ENCODE results near the gene ZDHHC11B. TPM values are rescaled to one million over a fixed set of nuclear protein-coding genes. Genes with fewer than 3 reads are reported as not detected.
"Not testable (repeated sequence)": the region's sequence is repeated elsewhere in the genome, so short reads cannot be mapped to it uniquely, and the experiment has no call there.

The ZDHHC11B gene
- total RNA-seq, 2 donors from 2014 or later: 15.4 to 32.5 TPM

- DNase-seq: peak; percentile 94
- intact Hi-C loops (cut with DNase I): no loop called here
- ATAC-seq: peak; percentile 67 to 80
Observed at GRCh38 chr5:759111-759751, 25.3 kb downstream of the ZDHHC11B start.

- ATAC-seq (peak in 1 of 2 donors; percentile 0), DNase-seq (no peak)
- intact Hi-C loops (cut with DNase I): no loop called here
Observed at GRCh38 chr5:758698-759053, 25.9 kb downstream of the ZDHHC11B start.

DNA sequence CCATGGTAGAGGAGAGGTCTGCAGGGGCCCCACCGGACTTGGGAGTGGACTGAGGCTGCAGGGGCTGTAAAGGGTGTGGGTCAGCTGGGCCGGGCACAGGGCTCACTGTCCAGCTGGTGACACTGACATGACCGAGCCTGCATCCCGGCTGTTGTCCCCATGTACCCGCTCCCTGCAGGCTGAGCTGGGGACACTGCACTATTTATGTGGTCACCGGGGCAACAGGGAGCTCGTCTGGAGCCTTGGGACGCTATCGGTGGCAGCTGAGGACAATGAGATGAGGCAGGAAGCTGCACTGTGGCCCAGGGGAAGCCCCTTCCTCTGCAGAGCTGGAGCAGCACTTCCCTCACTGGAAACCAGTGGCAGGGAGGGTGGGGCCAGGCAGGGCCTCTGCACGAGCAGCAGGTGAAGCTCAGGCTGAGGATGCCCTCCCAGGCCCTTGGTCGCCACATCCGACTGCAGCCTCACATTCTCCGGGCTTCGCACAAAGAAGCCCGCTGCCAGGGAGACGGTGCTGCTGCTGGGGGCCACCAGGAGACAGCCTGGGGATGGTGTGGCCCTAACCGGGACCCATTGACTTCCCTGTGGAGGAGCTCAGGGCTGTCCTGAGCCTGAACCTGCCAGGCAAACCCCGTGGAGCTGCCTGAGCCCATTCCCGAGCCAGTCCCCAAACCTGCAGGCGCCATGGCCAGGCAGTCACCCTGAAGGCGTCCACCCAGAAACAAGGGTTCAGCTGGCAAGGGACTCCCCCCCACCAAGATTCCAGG lies 26.4 kb downstream of the ZDHHC11B start:
- ATAC-seq (peak; percentile 51 to 65), DNase-seq (peak; percentile 90)
- intact Hi-C loops (cut with DNase I): loop anchor here in 1 of 2 donors (2.0 kb wide), 1 partner anchor 65 kb away; the partner anchor contains the start of gene TPPP

DNA sequence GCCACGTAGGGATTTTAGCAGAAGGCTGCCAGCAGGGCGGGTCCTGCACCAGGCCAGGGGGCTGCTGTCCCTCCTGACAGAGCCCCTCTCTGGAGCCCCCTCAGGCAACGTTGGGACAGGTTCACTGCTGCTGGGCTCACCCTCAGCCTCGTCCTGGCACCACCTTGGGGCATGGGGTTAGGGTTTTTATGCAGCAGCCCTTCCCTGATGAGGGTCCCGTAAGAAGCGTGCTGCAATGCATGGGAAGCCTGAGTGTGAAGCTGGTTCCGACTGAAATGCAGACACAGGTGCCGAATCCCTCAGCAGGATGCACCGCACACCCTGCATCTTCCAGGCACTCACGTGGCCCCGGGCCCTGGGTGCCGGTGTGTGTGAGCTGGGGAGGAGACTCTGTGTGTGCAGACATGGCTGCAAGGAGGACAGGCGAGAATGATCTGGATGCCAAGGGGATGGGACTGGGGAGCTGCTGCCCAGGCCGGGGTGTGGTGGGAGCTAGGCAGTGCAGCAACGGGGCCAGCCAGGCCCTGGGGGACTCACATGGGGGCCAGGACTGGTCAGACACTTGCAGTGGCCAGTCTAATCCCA lies 27.1 kb downstream of the ZDHHC11B start:
- peak; percentile 1 to 2 for ATAC-seq
- peak; percentile 56 for DNase-seq
- intact Hi-C loops (cut with DNase I): loop anchor here in 1 of 2 donors (2.0 kb wide), 1 partner anchor 65 kb away; the partner anchor contains the start of gene TPPP

GRCh38 chr5:756865-757345 lies 27.6 kb downstream of the ZDHHC11B start:
- DNase-seq: peak; percentile 89
- intact Hi-C loops (cut with DNase I): loop anchor here in 1 of 2 donors (2.0 kb wide), 1 partner anchor 64 kb away; the partner anchor contains the start of gene TPPP
- ATAC-seq: peak; percentile 45 to 77

DNA sequence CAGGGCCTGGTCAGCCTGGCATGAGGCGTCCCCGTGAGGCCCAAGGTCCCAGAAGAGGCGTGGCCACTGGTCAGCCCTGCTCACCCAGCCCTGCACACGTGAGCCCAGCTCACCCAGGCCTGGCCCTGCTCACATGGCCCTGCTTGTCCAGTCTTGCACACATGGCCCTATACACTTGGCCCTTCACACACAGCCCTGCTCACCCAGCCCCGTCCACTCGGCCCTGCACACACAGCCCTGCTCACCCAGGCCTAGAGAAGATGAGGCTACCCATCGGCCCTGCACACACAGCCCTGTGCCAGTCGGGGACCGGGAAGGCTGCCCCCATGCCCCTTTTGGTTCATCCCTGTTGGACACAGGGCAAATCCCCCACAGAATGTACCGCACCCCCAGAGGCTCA lies 28.4 kb downstream of the ZDHHC11B start:
- ATAC-seq: no peak
- intact Hi-C loops (cut with DNase I): loop anchor here in 1 of 2 donors (2.0 kb wide), 1 partner anchor 63 kb away; the partner anchor contains the start of gene TPPP

DNA sequence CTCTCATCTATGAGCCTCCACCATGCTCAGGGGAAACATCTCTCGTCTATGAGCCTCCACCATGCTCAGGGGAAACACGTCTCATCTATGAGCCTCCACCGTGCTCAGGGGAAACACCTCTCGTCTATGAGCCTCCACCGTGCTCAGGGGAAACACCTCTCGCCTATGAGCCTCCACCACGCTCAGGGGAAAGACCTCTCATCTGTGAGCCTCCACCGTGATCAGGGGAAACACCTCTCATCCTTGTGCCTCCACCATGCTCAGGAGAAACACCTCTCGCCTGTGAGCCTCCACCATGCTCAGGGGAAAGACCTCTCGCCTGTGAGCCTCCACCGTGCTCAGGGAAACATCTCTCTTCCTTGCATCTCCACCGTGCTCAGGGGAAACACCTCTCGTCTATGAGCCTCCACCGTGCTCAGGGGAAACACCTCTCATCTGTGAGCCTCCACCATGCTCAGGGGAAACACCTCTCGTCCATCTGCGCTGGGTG lies 30.3 kb downstream of the ZDHHC11B start:
- DNase-seq; ATAC-seq; intact Hi-C loops (cut with DNase I): not testable (repeated sequence)

More for the DNA sequence above, 28.4 kb downstream of the ZDHHC11B start:
- peak; percentile 62 for DNase-seq

DNA sequence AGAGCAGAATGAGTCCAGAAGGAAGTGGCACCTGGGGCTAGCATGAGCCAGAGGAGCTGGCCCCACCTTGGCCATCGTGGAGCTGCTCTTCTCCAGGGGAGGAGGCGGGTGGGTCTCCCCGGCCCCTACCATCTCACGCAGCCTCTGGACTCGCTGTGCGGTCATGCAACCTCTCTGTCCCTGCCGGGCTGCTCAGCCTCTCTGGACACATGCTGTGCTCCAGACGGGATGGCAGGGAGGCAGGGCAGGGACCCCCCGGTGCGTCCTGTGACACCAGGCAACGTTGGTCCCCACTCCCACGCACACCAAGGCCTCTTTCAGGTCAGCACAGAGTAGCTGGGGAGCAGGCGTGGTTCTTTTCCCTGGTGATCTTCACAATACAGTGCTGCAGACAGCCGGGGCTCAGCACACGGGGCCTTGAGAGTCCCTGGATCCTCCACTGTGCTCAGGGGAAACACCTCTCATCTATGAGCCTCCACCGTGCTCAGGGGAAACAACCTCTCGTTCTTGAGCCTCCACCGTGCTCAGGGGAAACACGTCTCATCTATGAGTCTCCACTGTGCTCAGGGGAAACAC lies 30.9 kb downstream of the ZDHHC11B start:
- ATAC-seq; intact Hi-C loops (cut with DNase I); DNase-seq: not testable (repeated sequence)

- ATAC-seq; intact Hi-C loops (cut with DNase I); DNase-seq: not testable (repeated sequence)
Observed at GRCh38 chr5:752532-753115, 31.9 kb downstream of the ZDHHC11B start.

DNA sequence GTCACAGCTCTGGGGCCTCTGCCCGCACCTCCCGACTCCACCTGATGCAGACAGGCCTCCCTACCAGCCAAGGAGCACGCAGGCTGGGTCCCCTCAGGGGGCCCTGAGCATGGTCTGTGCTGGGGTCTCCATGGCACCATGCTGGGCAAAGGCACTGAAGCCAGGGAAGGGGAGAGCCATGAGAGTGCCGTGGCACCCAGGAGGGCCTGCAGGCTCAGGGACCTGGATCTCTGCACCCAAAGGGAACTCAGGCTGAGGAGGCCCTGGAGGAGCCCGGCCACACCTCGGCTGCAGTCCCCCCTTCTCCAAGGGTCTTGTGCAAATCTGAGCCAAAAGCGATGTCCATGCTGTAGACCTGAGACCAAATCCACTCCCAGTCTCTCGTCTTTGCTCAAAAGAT lies 32.5 kb downstream of the ZDHHC11B start:
- intact Hi-C loops (cut with DNase I); DNase-seq; ATAC-seq: not testable (repeated sequence)

DNA sequence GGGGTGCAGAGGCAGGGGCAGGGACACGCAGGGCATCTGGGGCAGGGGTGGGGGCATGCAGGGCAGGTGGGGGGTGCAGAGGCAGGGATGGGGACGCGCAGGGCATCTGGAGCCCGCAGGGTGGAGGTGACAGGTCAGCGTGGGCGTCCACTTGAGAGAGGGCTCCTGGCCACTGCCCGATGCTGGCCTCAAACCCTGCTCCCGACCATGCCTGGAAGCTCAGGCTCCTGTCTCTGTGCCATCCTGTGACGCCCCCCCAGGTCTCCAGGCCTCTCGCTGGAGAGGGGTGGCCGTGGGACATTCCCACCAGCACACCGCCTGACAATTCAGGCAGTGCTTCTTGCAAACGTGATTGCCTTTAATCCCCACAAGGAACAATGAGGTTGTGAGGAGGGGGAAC lies 33.0 kb downstream of the ZDHHC11B start:
- DNase-seq (no peak), ATAC-seq (no peak)
- intact Hi-C loops (cut with DNase I): no loop called here

DNA sequence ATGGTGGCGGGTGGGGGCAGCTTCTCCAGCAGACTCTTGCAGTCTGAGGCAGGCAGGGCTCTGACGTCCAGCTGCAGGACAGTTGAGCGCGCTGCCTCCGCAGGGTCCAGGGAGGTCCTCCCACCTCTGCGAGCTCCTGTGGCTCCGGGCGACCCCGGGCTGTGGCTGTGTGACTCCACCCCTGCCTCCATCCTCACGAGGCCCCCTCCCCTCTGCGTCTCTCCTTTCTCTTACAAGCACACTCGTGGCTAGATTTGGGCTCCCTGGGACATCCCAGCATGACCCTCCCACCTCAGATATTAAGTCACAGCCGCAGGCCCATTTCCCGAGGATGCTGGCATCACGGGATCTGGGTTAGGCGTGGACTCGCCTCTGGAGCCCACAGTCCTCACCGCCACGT lies 34.3 kb downstream of the ZDHHC11B start:
- ATAC-seq; intact Hi-C loops (cut with DNase I); DNase-seq: not testable (repeated sequence)

GRCh38 chr5:749101-749670 lies 35.3 kb downstream of the ZDHHC11B start:
- intact Hi-C loops (cut with DNase I): no loop called here
- no peak for ATAC-seq
- no peak for DNase-seq

- DNase-seq; intact Hi-C loops (cut with DNase I); ATAC-seq: not testable (repeated sequence)
Observed at GRCh38 chr5:748011-748980, 36.2 kb downstream of the ZDHHC11B start.

DNA sequence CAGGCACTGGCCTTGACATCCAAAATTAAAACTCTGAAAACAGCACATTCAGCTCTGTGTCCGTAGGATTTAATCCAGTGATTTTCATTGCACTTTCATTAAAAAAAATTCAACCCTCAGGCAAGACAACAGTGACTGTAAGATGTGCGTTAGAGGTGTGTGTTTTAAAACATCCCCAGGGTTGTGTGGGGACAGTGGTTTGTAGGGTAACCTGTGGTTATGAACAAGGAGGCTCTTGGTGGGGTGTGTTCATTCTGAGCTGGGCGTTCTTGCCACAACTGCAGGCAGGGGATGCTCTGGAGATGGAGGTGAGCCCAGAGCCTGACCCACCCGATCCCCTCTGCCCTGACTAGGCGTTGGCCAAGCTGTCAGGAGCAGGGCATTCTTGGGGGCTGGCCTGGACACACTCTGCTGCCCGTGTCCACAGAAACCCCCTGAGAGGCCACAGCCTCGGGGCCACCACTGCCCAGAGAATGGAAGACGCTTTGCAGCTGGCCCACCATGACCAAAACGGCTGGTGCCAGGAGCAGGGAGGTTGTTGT lies 37.2 kb downstream of the ZDHHC11B start:
- ATAC-seq; DNase-seq; intact Hi-C loops (cut with DNase I): not testable (repeated sequence)

- DNase-seq: peak; percentile 33
- ATAC-seq: peak; percentile 50 to 58
- intact Hi-C loops (cut with DNase I): no loop called here
Observed at GRCh38 chr5:746258-746761, 38.2 kb downstream of the ZDHHC11B start.

Data from left cardiac atrium (tissue), 4 donors.